Thyroid gland (tissue), 4 donors: ENCODE measurements around the gene TMPRSS4. TPM values are rescaled to one million over a fixed set of nuclear protein-coding genes. Genes with fewer than 3 reads are reported as not detected.

Experiments
- DNase-seq, 2 donors: peaks; one replicate each; pipeline ENCODE4 v3.0.0-alpha.2; 2019
- H3K27ac ChIP-seq, 3 donors: fragments of 200-600 bp; sonication (generic); 1 replicate in 2 of 3; 2 replicates in 1 of 3; pipeline ENCODE4 v1.5.1; 2016 to 2019; ENCODE audit warnings: mild to moderate bottlenecking in 1 of 3, moderate library complexity in 1 of 3
- H3K27me3 ChIP-seq: fragments of 200-600 bp; sonication (generic); one replicate; pipeline ENCODE4 v1.5.1; 2019
- H3K36me3 ChIP-seq, 2 donors: fragments of 200-600 bp; sonication (generic); one replicate each; pipeline ENCODE4 v1.5.1; 2016 to 2019
- H3K4me1 ChIP-seq, 2 donors: fragments of 200-600 bp; sonication (generic); one replicate each; pipeline ENCODE4 v1.5.1; 2017 to 2019
- H3K4me3 ChIP-seq, 3 donors: fragments of 200-600 bp; sonication (generic); replicated peaks in 1 of 3; 1 replicate in 2 of 3; 2 replicates in 1 of 3; pipeline ENCODE4 v1.5.1; 2016; ENCODE audit warnings: mild to moderate bottlenecking in 1 of 3
- H3K9me3 ChIP-seq: fragments of 200-600 bp; sonication (generic); one replicate; pipeline ENCODE4 v1.5.1; 2017
- POLR2A ChIP-seq, 2 donors: fragments of 450-650 bp; IDR thresholded peaks; one replicate each; pipeline ENCODE4 v1.6.1; 2017; ENCODE audit warnings: antibody characterized with exemption in 2 of 2, mild to moderate bottlenecking in 2 of 2, moderate library complexity in 1 of 2
- WGBS, 2 donors: methylation state at CpG; one replicate each; pipeline ENCODE4 v1.1.5; 2017; 5-methylcytosine and 5-hydroxymethylcytosine counted together
- intact Hi-C: fragments of 100-400 bp; cut with DNase I; formaldehyde crosslinking; loops from one replicate; pipeline ENCODE4 v1.15.1; 2023
- total RNA-seq, 4 donors: library from RNA; depleted of rRNA; stranded (reverse); fragments of >200 nt; gene quantifications; one replicate each; pipeline ENCODE4 v1.2.3, GENCODE V29; 2016
- TF ChIP-seq, protein P1 (sequence below), 6 experiments: fragments of 200-600 bp in 3 of 6; fragments of 450-650 bp in 3 of 6; sonication (generic) in 3 of 6; IDR thresholded peaks; one replicate each; pipeline ENCODE4 v1.5.1; 2016 to 2019; ENCODE audit warnings: antibody characterized with exemption in 6 of 6, mild to moderate bottlenecking in 2 of 6, inconsistent platforms in 1 of 6, moderate library complexity in 1 of 6

The TMPRSS4 gene
- total RNA-seq, 4 donors from 2014 or later, result 0.83 to 1.5 (median 1.1) TPM; not detected in 1

DNA sequence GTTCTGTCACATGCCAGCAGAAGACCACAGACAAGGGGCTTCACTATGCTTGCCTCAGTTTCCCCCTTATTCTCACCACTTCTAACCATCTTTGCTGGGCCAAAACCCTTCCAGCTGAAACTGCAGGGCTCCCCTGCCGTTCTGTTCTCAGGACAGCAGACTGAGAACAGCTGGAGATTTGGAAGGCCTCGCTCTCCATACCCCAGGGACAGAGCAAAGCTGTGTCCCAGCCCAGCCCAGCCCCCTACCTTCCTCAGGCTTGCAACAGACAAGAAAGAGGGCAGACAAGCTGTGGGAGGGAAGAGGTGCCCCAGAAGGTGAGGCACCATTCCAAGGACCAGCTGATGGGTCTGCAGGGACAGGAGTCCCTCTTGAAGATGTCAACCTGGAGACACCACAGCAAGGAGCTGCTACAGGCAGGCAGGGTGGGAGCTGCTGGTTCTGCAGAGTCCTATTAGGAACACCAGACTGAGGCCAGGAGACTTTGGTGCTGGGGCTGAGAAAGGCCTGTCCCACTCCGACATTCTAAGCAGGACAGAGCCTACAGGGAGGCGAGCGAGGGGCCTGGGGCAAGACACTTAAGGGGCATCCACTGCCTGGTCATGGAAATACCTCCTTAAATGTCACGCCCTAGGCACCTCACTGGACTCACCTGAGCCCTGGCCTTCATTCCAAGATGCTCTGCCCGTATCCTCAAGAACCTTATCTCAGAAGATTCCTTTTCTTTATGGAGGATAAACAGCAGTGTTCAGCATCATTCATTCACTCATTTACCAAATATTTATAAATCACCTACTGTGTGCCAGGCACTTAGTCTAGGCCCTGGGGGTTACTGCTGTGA lies 92.6 kb downstream of the TMPRSS4 start:
- H3K4me3 ChIP-seq, result no peak overlapping the region
- H3K27me3 ChIP-seq, result no peaks in the 10 kb centered on the region
- peaks cover 2 to 14% of the 10 kb centered on the region in 2 donors for H3K4me1 ChIP-seq
- WGBS, 2 donors, result 81 to 88% methylated on average over 4 to 7 of the region's 7 CpGs
- no peaks in the 10 kb centered on the region for H3K36me3 ChIP-seq
- no peak for DNase-seq
- intact Hi-C loops, result loop anchor here (1.0 kb wide), 1 partner anchor 23 kb away; no protein-coding TSS in a partner anchor
- H3K27ac ChIP-seq, result no peak overlapping the region
- TF ChIP-seq, protein P1, sequence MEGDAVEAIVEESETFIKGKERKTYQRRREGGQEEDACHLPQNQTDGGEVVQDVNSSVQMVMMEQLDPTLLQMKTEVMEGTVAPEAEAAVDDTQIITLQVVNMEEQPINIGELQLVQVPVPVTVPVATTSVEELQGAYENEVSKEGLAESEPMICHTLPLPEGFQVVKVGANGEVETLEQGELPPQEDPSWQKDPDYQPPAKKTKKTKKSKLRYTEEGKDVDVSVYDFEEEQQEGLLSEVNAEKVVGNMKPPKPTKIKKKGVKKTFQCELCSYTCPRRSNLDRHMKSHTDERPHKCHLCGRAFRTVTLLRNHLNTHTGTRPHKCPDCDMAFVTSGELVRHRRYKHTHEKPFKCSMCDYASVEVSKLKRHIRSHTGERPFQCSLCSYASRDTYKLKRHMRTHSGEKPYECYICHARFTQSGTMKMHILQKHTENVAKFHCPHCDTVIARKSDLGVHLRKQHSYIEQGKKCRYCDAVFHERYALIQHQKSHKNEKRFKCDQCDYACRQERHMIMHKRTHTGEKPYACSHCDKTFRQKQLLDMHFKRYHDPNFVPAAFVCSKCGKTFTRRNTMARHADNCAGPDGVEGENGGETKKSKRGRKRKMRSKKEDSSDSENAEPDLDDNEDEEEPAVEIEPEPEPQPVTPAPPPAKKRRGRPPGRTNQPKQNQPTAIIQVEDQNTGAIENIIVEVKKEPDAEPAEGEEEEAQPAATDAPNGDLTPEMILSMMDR (IDR thresholded peaks at IDR 0.05), result no peak
- no peak for TF ChIP-seq POLR2A (IDR thresholded peaks at IDR 0.05)
- no peaks in the 10 kb centered on the region for H3K9me3 ChIP-seq

DNA sequence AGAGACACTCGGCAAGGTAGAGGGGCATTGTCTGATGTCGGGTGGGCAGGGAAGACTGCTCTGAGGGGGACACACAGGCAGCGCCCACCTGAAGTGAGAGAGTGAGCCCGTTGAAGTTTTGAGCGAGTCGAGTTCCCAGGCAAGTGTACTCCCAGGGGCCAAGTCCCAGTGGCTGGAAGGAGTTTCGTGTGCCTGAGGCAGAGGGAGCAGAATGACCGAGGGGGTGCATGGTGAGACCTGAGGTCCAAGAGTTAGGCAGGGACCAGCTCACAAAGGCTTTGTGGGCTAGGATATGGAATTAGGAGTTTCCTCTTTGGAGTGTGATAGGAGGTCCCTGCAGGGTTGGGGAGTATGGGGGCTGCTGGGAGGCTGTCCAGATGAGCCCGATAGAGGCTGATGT lies 93.4 kb downstream of the TMPRSS4 start:
- TF ChIP-seq, protein P1 (IDR thresholded peaks at IDR 0.05), result no peak
- no peak for TF ChIP-seq POLR2A (IDR thresholded peaks at IDR 0.05)
- Histone ChIP-seq H3K27ac (no peak overlapping the region), H3K4me3 (no peak overlapping the region), H3K4me1 (peaks cover 2 to 16% of the 10 kb centered on the region in 2 donors), H3K9me3 (no peaks in the 10 kb centered on the region), H3K36me3 (no peaks in the 10 kb centered on the region), H3K27me3 (no peaks in the 10 kb centered on the region)
- intact Hi-C loops, result loop anchor here (1.0 kb wide), 1 partner anchor 24 kb away; no protein-coding TSS in a partner anchor
- 72 to 87% methylated on average over 9 of the region's 9 CpGs for WGBS, 2 donors
- DNase-seq, result no peak

DNA sequence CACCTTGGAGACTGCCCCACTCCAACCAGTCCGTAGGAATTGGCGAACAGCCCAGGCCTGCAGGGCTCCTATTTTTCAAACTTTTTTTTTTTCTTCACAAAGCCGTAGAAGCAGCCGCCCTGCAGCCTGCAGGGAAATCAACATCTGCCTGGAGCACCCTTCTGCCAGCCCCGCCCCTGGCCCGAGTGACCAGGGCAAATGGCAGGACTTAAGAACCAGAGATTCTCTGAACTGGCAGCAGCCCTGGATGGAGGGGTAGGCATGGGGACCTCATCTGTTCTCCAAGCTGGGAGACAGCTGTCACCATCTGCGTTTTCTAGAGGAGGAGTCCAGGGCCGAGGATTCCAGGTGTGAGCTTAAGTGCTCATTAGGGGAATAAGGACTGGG lies 94.0 kb downstream of the TMPRSS4 start:
- intact Hi-C loops, result loop anchor here (1.0 kb wide), 1 partner anchor 25 kb away; no protein-coding TSS in a partner anchor
- no peaks in the 10 kb centered on the region for H3K27me3 ChIP-seq
- H3K4me1 ChIP-seq, result peaks cover 6 to 22% of the 10 kb centered on the region in 2 donors
- no peak overlapping the region for H3K27ac ChIP-seq
- peak; percentile 42 to 46 for DNase-seq
- no peak overlapping the region for H3K4me3 ChIP-seq
- no peak for TF ChIP-seq POLR2A (IDR thresholded peaks at IDR 0.05)
- TF ChIP-seq, protein P1 (IDR thresholded peaks at IDR 0.05), result no peak
- no peaks in the 10 kb centered on the region for H3K36me3 ChIP-seq
- H3K9me3 ChIP-seq, result no peaks in the 10 kb centered on the region
- WGBS, 2 donors, result 27 to 34% methylated on average over 6 to 8 of the region's 8 CpGs

Other genes with a start within 250 kb of the TMPRSS4 start
- gene FXYD6, start 200.4 kb upstream of the TMPRSS4 start, total RNA-seq, result 100 to 1,000 TPM in 2 of 4 donors, 10 to 100 TPM in 2; 34.2 to 143 (median 88.6) TPM
- 10 to 100 TPM in 3 of 4 donors, 1 to 10 TPM in 1; 8.5 to 24.3 (median 13.0) TPM for gene TMPRSS13, start 147.7 kb upstream of the TMPRSS4 start, total RNA-seq
- gene IL10RA, start 90.7 kb upstream of the TMPRSS4 start, total RNA-seq, result 10 to 100 TPM in 3 of 4 donors, 1 to 10 TPM in 1; 5.3 to 21.9 (median 10.6) TPM
- not detected for gene SMIM35, start 9.9 kb downstream of the TMPRSS4 start, total RNA-seq
- 10 to 100 TPM in 2 of 4 donors, 1 to 10 TPM in 2; 5.5 to 15.7 (median 10.5) TPM for gene SCN4B, start 75.7 kb downstream of the TMPRSS4 start, total RNA-seq
- gene SCN2B, start 99.6 kb downstream of the TMPRSS4 start, total RNA-seq, result under 1 TPM; 0.13 to 0.83 (median 0.31) TPM
- 1 to 10 TPM; 2.2 to 3.1 (median 2.6) TPM for gene JAML, start 147.9 kb downstream of the TMPRSS4 start, total RNA-seq
- gene MPZL3, start 175.3 kb downstream of the TMPRSS4 start, total RNA-seq, result 10 to 100 TPM in 3 of 4 donors, 1 to 10 TPM in 1; 6.9 to 15.3 (median 12.3) TPM
- 10 to 100 TPM; 40.3 to 92.7 (median 76.1) TPM for gene MPZL2, start 187.2 kb downstream of the TMPRSS4 start, total RNA-seq
- 1 to 10 TPM; 3.0 to 4.3 (median 3.3) TPM for gene CD3E, start 227.7 kb downstream of the TMPRSS4 start, total RNA-seq